Stimulated activated CD4-positive, alpha-beta T cell treated with anti-CD3 and anti-CD28 coated beads, TNF-alpha, amount 100 ng/mL, for 24 hours (primary cell): ENCODE measurements around the gene ANTKMT.
"Not testable (repeated sequence)": the region's sequence is repeated elsewhere in the genome, so short reads cannot be mapped to it uniquely, and the experiment has no call there.

Experiments
- DNase-seq, 3 experiments: peaks; one replicate each; pipeline ENCODE4 v3.0.0-alpha.2; 2020; ENCODE audit warnings: low read depth in 3 of 3

Gene ANTKMT

DNA sequence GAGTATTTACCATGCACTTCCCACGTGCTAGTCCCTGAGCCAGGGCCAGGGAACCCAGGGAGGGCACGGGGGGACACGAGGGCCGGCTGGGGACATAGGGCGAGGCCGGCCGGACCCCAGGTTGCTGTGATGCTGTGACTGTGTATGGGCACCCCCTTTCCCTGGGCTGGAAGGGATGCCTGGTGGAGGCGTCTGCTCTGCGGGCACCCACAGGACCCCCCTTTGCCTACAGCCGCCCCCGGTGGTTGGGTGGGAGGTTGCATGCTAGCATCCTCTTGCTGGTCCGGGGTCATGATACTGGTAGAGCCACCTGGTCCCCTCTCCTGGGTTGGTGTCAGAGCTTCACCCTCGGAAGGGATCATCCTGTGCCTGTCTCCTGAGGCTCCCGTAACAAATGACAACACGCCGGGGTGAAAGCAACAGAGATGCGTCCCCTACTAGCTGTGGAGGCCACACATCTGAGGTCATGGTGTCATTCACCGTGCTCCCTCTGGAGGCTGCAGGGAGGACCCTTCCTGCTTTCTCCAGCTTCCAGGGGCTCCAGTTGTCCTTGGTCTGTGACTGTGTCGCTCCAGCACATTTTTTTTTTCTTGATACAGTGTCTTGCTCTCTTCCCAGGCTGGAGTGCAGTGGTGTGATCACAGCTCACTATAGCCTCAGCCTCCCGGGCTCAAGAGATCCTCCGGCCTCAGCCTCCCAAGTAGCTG is 23.0 kb downstream of the ANTKMT start:
- no peak for DNase-seq

DNA sequence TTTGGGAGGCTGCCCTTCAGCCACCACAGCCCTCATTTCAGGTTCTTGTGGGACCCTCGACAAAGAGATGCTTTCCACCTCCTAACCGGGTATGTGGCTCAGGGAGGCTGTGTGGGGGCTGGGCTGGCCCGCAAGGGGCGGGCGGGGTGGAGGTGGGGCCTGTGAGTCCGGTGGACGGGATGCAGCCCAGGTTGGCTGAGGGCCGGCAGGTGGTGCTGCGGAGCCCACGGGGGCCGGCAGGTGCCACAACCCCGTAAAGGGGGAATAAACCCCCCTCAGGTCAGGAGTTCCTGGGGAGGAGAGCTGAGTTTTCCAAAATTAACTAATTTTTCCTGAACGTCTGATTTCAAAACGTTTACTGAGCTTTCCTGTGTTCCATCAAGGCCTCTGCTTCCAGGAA is 24.8 kb downstream of the ANTKMT start:
- DNase-seq = peak in 1 of 3 experiments; percentile 28

DNA sequence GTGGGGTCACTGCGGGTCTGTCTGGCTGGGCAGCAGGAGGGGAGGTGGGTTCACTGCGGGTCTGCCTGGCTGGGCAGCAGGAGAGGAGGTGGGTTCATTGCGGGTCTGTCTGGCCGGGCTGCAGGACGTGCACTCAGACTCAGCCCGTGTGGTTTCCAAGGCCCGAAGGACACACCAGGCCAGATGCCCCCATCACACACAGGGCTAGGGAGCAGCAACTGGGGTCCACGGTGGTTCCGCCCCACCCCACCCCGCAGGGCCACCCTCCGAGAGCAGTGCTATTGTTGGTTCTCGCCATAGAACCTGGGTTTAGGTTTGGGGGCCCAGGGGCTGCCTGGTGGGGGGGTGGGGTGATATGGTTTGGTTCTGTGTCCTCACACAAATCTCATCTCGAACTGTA is 25.7 kb downstream of the ANTKMT start:
- DNase-seq = no peak

DNA sequence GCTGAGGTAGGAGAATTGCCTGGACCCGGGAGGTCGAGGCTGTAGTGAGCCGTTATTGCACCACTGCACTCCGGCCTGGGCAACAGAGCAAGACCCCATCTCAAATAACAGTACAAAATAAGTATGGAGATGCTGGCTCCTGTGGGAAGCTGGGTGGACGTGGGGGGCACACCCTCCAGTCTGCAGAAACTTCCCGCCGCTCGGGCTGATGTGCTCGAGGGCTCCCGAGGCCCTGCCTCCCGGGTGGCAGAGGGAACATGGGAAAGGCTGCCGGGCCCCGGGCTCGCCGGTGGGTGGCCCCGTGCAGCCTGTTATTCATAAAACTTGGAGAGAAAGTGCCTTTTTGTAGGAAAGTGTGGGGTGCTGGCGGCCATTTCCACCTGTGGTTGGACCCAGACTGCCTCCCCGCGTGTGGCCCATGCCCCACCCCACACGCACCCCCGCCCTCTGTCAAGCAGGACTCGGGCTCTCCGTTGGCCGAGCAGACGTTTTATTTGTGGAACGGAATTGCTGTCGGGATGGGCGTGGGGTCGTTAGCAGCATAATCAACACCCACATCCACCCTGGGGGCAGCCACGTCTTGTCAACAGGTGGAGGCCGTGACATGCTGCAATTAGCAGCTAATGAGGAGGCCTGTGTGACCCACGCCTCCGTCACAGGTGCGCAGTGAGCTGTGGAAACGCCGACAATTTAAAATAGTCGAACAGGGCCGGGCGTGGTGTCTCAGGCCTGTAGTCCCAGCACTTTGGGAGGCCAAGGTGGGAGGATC is 27.2 kb downstream of the ANTKMT start:
- DNase-seq = no peak

DNA sequence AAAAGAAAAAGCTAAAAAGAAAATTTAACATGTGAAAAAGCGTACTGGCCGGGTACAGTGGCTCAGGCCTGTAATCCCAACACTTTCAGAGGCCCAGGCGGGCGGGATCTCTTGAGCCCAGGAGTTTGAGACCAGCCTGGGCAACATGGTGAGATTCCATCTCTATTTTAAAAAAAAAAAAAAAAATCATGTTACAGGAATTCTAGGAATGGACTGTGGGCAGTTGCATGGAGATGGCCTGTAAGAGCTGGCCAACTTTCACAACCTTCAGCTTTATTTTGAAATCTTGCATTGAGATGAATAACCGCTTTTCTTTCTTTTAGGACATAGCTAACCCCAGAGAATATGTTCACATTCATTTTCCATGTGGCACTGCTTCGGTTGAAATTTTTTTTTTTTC is 28.1 kb downstream of the ANTKMT start:
- DNase-seq = no peak

DNA sequence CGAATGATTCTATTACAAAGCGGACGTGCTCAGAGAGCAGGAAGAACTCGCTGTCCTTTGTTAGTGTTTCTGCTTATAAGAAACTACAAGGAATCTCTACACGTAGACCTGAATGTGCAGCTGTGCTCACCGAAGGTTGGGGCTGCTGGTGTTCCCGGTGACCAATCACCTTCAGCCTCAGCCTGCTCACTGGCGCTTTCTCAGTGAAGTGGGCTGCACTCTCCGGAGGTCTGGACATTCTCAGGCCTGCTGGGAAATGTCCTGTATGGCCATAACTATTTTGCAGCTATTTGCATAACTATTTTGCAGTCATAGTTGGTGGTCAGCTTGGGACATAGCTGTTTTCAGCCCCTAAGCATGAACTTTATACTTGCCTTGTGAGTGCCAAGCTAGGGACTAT is 29.5 kb downstream of the ANTKMT start:
- no peak for DNase-seq

DNA sequence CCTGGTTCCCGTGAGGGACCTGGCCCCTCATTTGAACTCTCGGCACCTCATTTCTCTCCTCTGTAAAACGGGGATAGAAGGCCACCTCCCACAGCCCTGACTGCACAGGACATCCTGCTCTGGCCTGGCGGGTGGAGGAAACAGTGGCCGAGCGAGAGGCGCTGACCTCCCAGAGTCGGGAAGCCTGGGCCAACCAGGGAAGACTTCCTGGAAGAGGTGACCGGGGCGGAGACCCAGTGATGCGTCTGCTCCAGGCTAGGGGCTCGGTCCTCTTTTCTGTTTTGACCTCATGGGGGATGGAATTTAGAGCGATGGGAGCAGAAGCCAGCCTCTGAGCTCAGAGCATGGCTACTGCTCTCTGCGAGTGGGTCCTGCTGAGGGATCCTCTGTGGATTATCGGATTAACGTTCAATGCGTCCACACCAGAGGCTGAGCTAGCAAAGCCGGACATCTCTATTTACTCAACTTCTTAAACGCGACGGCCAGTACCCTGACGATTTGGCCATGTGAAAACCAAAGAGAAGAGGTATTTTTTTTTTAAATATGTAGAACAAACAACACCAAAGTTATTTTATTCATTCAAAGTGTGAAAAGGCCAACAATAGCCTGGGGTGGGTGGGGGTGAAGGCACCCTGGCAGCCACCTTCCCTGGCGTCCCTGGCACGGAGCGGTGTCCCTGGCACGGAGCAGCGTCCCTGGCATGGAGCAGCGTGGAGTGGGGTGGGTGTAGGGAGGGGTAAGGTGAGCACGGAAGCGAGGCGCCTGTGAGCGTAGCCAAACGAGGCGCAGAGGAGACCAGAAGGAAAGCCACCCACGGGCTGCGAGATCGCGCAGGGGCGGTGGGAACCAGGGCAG is 30.4 kb downstream of the ANTKMT start:
- no peak for DNase-seq

DNA sequence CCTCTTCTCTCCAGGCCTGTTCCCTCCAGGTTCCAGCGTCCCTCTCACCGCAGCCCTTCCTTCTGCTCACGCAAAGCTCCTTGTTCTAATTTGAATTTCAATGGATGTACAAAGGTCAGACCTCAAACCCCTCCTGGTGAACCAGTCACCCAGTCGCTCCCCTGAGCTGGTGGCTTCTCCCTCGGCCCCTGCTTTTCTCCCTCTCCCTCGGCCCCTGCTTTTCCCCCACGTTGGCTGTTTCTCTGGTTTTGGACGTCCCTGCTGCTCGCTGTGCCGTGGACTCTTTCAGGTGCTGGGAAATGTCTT is 31.0 kb downstream of the ANTKMT start:
- no peak for DNase-seq

DNA sequence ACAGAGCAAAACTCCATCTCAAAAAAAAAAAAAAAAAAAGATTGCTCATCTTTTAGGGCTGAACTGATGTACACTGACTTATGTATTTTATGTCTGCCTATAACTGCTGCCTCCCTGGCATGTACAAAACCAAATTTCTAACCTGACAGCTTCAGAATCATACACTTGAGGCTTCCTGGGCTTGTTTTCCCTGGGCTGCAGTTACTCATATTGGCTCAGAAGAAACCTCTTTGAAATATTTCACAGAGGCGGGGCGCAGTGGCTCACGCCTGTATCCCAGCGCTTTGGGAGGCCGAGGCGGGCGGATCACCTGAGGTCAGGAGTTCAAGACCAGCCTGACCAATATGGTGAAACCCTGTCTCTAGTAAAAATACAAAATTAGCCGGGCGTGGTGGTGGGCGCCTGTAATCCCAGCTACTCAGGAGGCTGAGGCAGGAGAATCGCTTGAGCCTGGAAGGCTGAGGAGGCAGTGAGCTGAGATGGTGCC is 33.2 kb downstream of the ANTKMT start:
- not testable (repeated sequence) for DNase-seq

DNA sequence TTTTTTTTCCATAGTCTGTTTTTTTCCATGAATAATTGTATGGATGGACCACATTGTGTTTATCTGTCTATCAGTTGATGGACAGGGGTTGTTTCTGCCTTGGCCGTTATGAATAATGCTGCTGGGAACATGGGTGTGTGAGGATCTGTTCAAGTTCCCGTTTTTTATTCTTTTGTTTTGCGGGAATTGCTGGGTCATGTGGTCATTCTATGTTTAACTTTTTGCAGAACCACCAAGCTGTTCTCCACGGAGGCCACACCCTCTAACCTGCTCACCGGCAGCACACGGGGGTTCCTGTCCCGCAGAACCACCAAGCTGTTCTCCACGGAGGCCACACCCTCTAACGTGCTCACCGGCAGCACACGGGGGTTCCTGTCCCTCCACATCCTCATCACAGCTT is 33.7 kb downstream of the ANTKMT start:
- DNase-seq = no peak

DNA sequence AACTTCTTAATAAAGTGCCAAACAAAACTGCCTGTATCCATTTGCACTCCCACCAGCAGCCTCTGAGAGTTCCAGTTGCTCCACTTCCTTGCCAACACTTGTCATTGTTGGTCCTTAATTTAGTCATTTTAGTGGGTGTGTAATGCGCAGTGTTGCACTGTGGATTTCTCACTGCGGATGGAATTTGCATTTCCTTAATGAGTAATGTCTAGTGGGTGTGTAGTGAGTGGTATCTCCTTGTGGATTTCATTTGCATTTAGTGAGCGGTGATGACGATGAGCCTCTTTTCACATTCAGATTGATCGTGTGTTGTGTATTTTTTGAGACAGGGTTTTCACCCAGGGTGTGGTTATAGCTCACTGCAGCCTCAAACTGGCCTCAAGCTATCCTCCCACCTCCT is 35.5 kb downstream of the ANTKMT start:
- no peak for DNase-seq

DNA sequence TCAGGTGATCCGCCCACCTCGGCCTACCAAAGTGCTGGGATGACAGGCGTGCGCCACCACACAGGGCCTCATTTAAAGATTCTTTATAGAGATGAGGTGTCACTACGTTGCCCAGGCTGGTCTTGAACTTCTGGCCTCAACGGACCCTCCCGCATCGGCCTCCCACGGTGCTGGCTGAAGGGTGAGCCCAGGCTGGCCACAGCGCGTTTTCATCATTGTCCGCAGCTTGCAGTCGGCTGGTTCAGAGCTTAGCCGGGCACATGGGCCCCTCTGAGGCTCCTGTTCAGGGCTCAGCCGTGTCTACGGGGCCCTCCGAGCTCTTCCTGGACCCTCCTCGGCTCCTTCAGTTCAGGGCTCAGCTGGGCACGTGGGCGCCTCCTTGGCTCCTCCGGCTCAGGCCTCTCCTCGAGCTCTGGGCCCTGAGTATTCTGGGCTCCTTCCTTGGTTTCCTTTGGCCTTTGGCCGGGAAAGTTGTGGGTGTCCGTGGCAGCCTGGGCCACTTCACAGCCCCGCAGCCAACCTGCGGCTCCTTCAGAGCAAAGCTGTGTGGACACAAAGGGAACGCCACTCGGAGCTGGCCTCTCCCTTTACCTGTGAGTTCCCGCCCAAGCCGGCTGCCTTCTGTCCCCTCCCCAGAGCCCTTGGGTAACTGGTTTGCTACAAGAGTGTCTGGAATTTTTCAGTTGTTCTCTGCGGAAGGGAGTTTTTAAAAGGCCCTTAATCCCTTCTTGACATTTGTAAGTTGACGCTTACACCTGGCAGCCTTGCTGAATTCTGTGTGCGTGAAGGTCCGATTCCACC is 38.4 kb downstream of the ANTKMT start:
- DNase-seq = no peak

DNA sequence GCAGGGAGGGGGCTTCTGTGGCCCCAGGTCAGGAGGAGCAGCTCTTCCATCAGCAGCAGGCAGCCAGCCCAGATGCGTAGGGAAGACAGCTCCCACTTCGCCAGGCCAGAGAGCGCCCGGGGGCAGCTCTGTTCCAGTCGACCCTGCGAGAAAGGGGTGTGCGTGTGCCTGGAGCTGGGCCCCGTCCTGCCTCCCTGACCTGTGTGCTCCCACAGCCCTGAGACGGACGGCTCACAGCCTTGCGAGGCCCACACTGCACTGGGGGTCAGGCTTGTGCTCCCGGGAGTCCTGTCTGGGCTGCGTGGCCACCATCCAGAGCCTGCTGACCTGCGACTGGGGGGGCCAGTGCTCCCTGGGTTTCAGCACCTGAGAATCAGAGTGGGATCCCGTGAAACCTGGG is 39.1 kb downstream of the ANTKMT start:
- no peak for DNase-seq

DNA sequence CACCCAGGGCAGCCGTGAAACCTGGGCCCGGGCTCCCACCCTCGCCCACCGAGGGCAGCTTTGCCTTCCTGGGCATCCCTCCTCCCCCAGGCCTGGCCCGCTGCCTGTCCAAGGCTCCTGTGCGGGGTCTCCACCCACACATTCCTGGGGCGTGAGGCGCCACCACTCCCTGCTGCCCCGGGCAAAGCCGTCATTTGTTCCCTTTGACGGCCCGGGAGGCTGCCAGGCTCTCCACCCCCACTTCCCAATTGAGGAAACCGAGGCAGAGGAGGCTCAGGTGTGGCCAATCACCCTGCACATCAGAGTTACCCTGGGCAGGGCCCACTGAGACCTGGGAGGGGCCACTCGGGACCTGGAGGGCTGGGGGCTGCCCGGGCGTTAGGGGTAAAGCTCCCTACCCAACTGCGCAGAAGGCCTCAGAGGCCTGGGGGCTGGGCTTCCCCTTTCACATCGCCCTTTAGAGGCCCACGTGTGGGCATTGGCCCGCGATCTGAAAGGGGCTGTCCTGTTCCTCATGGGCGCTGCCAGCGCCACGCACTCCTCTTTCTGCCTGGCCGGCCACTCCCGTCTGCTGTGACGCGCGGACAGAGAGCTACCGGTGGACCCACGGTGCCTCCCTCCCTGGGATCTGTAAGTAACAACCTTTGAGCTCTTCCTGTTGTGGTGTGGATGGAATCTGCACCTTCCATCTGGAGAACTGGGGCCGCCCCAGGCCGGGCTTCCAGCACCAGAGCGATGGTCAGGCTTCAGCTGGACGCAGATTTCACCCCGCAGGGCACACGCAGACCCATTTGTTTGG is 39.8 kb downstream of the ANTKMT start, which contains the start of gene MSLN:
Gene MSLN, plus strand, starts transcription at position 190 of the 799 bp plus-strand sequence. CDS start 1,947 bp downstream, outside the sequence.
- no peak for DNase-seq

DNA sequence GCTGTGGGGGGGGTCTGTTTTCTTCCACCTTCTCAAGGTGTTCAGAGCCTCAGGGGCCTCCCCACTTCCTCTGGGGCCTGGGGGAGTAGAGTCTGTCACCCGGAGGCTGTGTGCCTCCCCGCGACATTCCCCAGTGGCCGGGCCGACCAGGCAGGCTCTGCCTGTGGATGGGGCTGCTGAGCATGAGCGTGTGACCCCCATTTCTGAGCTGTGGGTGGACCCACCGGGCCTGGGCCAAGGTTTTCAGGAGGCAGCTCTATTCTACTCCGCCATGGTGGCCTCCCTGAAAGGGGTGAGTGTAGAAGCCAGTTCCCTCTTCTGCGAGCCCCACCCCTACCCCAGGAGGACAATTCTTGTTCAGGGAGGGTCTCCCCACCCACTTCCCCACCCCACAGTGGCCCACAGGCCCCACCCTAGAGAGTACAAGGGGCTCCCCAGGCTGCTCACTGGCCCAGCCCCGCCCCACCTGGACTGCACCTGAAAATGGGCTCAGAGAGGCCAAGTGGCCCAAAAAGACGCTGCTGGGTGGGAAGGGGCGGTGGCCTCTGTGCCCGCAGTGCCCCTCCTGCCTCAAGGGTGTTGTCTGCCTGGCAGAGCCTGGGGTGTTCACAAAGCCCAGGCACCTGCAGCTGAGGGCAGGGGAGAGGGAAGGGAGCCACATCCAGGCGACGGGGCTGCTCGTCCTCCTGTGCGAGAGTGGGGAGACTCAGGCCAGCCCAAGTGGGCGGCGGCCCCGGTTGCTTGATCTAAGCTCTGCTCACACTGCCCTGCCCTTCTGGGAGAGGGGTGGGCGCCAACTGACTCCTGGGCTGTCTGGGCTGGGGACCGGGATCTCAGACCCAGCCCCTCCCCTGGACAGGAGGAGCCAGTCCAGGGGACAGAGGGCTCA is 40.9 kb downstream of the ANTKMT start:
- DNase-seq = no peak

DNA sequence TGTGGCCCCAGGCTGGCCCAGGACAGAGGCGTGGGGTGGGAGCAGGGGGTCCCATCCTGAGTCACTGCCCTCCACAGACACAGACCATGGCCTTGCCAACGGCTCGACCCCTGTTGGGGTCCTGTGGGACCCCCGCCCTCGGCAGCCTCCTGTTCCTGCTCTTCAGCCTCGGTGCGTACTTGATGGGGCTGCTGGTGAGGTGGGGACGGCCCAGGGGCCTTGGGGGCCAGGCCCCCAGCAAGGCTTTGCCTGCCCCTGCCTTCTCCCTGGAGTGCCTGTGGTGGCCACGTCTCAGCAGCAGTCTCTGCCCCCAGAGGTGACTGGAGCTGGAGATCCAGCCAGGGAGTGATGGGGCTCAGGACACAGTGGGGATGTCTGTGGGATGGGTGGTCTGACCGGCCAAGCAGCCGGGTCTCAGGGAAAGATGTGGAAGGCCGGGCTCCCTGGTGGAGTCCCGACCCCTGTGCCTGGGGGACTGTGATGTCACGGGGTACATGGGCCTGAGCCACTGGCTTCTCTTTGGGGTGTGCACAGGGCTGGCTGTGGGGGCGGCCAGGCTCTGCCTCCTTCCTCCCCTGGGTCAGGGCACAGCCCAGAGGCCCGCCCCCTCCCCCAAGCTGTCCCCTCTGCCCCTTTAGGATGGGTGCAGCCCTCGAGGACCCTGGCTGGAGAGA is 41.8 kb downstream of the ANTKMT start:
- no peak for DNase-seq

DNA sequence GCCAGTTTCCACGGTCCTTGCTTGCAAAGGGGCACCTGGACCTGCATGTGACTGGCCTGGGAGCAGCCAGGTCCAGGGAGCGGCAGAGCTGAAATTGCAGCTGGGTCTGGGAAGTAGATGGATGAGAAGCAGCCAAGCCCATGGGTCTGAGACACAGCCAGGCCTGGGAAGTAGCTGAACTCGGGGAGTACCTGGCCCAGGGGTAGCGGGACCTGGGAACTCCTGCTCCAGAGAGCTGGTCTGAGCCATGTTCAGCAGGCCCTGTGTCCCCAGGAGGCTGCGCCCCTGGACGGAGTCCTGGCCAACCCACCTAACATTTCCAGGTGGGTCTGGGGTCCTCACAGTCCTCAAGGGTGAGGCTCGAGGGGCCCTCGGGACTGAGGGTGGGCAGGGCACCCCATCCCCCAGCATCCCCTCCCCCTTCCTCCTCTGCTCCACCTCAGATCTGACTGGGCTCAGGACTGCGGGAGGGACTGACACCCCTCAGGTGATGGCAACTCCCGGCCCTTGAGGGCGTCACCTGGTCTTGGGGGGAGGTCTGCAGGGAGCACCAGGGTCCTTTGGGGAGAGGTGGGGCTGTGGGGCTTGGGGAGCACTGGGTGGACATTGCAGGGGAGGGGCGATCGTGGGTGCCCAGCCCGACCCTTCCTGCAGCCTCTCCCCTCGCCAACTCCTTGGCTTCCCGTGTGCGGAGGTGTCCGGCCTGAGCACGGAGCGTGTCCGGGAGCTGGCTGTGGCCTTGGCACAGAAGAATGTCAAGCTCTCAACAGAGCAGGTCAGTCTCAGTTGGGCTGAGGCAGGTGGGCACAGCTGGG is 42.6 kb downstream of the ANTKMT start:
- no peak for DNase-seq

DNA sequence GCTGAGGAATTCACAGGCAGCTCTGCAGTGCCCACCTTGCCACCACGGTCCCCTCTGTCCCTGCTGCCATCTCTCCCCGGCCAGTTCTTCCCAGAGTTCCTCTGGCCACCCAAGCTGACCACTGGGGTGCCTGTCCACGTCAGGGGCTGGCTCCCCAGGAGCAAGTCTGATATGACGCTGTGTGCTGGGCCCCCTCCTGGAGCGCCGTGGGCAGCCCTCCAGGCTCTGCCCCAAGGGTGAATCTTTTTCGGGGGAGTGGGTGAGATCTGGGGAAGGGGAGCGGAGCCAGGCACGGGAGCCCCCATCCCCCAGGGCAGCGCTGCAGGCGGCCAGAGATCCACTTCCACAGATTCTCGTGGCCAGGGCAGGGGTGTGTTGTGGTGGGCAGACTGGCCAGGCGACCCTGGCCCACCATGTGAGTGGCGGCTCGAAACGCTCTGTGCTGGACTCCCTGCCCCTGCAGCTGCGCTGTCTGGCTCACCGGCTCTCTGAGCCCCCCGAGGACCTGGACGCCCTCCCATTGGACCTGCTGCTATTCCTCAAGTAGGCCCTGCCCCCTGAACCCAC is 43.3 kb downstream of the ANTKMT start:
- no peak for DNase-seq
